Endometrial microvascular endothelial cells (primary cell): ENCODE data around the gene RSPO1. TPM values are rescaled to one million over a fixed set of nuclear protein-coding genes. Genes with fewer than 3 reads are reported as not detected.
"Not testable (repeated sequence)": the region's sequence is repeated elsewhere in the genome, so short reads cannot be mapped to it uniquely, and the experiment has no call there.

Source experiments
- in situ Hi-C: cut with HindIII; loops from 2 replicates; pipeline ENCODE4 v1.10.0; 2017; ENCODE audit warnings: low sequenced_read_pairs, low pct_unique_long_range_greater_than_20kb; ENCODE audit errors: inconsistent ontology term
- total RNA-seq: library from RNA; depleted of rRNA; stranded (reverse); fragments of >200 nt; gene quantifications from one replicate; pipeline ENCODE4 v1.2.3, GENCODE V29; 2015; ENCODE audit errors: inconsistent ontology term

RSPO1 gene, protein sequence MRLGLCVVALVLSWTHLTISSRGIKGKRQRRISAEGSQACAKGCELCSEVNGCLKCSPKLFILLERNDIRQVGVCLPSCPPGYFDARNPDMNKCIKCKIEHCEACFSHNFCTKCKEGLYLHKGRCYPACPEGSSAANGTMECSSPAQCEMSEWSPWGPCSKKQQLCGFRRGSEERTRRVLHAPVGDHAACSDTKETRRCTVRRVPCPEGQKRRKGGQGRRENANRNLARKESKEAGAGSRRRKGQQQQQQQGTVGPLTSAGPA
- total RNA-seq, result not detected

DNA sequence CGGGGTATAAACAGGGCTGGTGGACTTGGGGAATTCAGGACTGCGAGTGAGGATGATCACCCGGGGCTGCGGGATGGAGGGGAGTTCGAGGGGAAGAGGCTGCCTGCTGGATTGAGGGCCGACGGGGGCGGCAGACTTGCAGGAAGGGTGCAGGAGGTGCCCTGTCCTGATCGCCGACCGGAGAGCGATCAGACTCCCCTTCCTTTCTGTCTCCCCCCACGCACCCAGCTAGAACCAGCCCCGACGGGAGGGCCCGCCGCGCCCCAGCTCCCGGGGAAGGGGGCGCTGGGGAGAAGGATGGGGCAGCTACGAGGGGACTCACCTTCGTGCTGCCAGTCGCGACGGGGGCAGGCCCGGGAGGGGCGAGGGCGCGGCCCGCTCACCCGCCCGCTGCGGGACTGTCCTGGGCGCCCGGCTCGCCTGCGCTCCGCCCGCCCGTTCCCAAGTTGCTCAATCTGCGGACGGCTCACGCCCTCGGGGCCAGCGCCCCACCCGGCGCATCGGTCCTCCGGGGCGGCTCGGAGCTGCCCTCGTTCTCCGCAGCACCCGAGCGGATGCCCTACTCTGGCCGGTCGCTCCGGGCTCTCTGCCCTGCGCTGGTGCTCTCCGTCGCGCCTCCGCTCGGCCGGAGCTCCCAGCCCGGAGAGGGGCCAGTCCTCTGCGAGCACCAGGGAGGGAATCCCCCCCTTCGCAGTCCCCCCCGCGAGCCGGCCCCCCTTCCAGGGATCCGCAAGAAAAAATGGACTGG is at the start of gene RSPO1:
TSS of gene RSPO1 (minus strand) at position 649 of the 748 bp plus-strand sequence. CDS start 5,231 bp downstream, outside the sequence.
- in situ Hi-C loops, result no loop called here

DNA sequence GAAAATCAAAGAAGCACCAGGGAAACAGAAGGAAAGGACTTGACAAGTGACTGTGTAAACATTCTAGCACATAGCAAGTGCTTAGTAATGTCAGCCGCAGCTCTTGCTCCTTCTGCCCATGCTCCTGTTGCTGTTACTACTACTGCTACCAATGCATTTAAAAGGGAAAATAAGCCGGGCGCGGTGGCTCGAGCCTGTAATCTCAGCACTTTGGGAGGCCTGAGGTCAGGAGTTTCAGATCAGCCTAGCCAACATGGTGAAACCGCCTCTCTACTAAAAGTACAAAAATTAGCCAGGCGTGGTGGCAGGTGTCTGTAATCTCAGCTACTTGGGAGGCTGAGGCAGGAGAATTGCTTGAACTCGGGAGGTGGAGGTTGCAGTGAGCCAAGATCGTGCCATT is 49.5 kb upstream of the RSPO1 start:
- in situ Hi-C loops, result not testable (repeated sequence)

DNA sequence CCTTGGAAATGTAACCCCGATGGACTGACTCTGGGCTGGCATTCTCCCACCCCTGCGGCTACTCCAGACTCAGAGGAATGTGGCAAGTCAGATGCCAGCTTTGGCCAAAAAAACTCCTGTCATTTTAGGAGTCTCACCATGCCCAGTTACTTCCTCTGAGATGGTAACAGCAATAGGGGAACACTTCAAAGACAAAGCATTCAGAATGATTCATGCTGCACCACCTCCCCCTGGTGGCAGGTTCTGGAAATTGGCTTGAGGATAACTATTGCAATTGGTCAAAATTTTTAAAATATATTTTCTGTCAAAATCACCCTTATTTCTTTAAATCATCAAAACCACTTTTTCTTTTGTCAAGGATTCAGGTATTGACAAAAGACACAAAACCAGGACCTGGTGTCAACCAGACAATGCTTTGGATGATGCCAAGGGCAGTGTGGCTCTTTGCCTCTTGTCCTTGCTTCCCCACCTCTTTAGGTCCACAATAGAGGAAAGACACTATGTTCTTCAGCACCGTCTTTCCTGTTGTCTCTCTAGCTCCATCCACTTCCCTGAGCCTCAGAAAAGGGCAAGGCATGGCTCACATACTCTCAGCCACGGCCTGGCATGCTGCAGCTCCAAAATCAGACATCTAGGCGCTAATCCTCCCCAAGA is 47.8 kb upstream of the RSPO1 start:
- in situ Hi-C loops, result no loop called here

DNA sequence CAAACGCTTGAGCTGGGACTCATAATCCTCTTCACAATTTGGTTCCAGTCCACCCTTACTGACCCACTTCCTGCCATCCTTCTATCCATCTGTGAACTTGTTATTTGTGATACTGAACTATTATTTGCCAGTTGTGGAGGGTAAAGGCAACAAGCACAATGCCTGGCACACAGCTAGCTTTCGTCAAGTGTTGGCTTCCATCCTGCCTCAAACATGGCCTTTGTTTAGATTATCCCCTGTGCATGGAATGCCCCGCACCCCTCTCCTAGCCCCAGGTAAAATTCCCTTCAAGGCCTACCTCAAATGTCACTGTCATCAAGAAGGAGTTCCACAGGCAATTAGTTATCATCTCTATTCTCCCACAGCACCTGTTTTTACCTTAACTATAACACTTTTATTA is 46.2 kb upstream of the RSPO1 start:
- in situ Hi-C loops, result no loop called here

DNA sequence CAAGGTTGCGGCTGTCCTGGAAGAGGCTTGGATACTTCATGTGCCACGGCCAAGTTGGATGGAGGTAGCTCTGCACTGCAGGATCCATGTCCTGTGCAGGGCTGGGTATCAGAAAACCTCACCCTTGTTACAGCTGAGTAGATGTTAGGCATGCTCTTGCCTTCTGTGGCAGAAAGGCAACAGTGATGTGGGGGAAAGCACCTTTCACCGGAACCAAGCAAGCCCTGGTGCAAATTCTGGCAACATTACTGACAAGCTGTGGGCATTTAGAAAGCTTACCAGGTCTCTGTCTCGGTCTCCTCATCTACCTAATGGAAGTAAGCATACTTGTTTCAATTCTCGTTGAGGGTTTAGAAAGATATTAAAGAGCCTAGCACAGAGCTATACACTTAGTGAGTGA is 43.1 kb upstream of the RSPO1 start:
- in situ Hi-C loops, result no loop called here

DNA sequence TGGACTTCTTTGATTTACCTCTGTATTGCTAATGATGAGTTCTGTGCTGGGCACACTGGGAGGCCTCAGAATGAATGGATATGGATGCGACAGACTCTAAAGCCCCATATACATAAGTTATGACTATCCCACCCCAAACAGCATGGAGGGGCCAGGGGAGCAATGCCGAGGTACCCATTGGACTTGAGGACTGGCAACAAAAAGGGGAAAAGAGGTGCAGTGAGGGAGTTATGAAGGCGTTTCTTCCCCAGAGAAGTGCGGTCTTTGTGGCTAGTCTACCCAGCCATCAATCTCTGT is 42.4 kb upstream of the RSPO1 start:
- in situ Hi-C loops, result no loop called here

DNA sequence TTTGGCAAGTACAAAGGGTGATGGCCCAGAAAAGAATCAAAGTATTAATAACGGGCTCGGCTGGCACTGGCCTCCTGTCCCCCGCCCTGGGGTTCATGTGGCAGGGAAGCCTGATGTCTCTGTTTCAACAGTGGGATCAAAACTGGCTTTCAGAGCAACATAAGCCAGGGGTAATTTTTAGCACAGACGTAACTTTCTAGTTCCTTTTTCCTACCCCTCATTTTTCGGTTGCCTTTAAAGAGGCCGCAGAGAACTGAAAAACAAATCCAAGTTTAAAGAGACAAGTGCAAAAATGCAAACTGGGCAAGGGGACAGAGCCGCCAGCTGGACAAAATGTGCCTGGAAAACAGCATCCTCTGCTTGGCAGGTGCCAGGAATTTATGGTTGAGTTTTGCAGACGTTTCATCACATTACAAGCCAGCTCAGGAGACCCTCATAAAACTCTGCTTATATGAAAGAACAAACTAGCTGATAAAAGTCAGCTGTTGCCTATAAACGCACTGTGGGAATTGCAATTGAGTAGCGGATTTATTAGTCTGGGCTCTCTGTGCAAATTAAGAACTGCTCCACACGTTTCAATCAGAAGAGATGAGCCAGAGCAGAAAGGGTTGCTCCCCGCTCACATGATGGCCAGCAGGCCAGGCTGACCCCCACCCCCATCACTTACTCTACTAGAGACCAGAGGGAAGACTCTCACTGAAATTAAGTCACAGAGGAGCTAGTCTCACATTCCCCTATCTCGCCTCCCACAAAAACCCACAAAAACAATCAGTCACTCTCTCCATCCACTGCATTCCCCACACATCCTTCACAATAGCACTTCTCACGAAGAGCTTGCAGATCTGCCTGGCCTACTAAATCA is 41.8 kb upstream of the RSPO1 start:
- in situ Hi-C loops, result no loop called here

DNA sequence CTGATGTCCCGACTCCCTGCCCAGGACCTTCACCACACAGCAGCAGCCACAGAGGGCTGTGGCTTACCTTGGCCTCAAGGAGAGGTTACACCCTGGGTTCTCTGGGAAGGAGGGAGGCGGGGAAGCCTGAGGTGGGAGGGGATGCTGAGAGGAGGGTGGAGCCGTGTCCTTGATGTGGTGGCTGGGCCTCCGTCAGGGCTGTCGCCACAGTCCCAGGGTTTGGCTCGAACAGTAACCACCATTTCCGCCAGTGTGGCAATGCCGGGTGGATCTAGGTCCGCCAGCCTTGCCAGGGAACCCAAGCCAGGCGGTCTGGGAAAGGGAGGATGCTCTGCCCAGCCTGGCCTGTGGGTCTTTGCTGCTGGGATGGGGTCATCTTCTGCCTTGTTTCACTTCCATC is 39.2 kb upstream of the RSPO1 start:
- in situ Hi-C loops, result no loop called here

DNA sequence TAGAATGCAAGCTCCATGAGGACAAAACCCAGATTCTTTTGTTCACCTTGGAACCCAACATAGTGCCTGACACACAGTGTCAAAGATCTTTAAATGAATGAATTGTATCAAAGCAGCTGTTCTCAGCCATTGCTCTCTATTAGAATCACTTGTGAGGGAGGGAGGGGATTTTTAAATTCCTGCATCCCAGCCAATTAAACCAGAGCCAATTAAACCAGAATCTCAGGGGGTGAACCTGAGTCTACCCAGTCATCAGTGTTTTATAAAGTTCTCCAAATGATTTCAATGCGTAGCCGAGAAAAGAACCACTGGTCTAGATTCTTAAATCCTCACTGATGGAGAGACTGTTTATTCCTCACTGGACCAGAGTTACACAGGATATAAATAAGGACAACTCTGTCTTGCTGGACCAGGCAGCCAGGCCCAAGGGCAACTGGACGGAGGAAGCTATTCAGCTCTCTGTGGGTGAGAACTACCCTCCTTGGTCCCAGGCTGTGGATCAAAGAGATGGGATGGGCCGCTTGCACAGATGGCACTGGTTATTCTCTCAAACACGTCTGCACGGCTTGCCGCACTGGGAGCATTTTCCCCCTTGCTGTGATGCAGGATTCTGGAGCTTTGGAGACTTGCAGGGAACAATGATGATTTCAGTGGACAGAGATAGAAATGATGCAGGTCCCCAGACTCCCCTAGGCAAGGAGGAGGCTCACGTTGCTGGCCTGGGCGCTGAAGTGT is 37.6 kb upstream of the RSPO1 start:
- in situ Hi-C loops, result no loop called here

DNA sequence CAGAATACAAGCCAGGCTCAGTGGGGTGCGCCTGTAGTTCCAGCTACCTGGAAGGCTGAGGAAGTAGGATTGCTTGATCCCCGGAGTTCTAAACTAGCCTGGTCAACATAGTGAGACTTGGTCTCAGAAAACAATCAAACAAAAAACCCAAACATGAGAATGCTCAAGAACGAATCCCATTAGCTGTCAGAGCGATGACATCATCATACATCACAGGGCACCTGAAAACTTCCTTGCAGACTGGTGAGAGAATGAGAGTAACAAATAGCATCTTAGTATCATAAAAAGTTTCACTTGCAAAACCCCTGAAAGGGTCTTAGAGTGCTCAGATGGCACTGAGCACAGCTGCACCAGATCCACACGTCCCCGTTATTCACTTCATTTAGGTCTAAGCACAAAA is 36.6 kb upstream of the RSPO1 start:
- in situ Hi-C loops, result no loop called here

DNA sequence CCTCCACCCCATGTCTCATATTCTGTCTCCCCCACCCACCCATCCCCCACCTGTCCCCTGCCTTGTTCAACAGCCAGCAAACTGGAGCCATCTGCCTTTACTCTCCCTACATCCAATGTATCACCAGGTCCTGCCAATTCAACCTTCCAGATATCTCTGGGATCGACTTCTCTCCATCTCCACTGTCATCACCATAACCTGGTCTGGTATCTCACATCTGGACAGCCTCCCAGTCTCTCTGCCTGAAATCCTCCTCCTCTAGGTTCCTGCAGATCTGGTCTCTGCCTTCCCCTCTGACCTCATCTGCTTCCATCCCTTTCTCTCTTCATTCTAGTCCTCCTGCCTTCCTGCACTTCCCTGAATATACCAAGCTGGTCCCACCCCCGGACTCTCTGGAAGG is 35.4 kb upstream of the RSPO1 start:
- in situ Hi-C loops, result no loop called here

DNA sequence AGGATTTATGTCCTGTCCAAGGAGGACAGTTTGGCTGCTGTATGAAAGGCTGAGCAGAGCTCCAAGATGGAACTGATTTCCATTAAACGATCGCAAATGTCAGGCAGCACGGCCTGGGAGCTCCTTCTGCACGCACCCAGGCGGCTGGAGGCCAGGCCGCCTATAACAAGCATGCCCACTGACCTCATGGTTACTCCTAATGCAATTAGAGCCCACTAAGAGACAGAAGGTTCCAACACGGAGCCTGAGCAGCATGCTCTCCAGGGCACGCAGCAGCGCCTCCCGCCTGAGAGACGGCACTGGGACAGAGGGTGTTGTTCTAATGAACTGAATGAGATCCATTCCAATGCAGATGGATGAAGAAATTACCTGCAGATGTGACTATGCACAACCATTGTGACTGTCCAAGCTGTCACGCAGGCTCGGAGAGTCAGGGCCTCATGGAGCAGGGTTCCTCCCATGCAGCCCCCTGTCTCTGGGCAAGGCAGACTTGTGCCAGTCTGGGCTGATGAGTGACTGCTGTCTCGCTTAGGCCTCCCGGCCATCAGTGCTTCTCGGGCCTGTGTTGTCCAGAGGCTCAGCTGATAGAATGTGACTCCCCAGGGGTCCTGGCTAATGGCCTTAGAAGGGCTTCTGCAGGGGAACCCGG is 32.5 kb upstream of the RSPO1 start:
- in situ Hi-C loops, result no loop called here

DNA sequence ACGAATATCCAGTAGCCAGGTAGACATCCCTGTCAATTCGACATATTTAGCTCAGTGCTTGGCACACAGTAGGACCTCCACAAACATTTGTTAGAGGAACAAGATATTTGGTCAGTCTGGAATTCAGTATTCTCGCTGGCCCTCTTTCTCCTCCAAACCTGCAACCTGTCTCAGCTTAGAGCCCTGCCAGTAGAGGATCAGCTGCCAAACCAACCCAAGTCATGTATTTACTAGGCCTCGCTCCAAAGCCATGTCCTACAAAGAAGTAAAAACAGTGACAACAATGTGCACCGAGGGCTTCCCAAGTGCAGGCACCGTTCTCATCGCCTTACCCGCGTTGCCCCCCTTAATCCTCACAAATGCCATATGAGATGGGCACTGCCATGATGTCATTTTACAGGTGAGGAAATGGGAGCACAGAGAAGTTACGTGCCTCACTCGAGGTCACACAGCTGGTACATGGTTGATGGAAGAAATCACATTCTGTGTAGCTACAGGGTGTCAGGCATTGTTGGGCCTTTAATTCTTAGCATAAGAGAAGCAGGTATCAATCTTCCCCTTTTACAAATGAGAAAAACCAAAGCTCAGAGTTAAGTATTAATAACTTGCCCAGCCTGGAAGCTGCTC is 31.7 kb upstream of the RSPO1 start:
- in situ Hi-C loops, result no loop called here

DNA sequence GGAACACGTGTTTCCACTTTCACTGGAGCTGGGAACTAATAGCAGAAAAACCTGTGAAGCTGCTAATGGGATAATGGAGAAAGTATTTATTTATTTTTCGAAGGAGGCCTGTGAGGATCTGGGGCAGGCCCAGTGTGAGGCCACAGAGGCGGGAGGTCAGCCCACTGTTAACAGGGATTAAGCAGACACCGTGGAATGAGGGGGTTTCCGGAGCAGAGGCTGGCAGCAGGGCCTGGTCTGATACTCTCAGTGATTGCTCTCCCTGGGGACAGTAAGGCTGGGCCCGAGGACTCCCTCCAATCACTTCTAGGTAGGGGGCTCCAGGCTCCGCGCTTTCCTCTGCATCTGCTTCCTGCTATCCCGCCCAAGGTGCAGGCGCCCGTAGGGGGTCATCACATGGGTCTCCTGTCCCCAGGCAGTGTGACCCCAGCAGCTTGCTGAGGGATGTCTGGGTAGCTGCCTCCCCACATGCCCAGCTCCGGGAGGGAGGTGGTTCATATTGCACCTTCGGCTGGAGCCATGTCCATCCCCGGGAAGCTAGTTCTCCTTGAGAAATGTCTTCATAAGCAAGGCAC is 28.8 kb upstream of the RSPO1 start:
- in situ Hi-C loops, result no loop called here

DNA sequence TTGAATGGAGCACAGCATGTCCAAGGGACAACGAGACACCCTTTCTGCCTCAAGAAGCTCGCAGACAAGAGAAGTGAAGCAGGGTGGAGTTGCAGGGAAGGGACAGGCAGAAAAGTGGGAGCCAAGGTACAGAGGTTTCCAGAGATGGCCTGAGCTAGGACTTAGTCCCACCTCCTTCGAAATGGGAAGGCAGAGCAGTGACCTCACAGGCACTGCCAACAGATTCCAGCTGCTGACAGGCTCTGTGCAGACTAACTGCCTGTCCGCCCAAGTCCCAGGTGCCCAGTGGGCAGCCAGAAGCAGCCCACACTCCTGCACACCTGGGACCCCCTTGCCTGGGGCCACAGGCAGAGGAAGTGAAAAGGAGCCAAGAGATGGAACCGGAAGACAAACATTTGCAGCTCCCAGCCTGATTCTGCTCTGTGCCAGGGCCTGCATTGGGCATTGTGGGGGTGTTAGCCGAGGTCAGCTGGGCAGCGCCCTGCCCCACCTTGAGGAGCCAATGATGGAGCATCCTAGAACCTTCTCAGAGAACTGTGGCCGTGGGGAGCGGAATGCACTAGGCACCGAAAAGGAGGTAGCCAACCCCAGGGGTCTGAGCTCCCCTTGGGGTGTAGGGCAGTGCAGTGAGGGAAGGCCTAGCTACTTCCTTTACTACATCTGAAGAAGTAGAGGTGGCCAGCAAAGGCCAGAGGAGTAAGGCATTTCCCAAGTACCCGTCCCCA is 27.5 kb upstream of the RSPO1 start:
- in situ Hi-C loops, result no loop called here

DNA sequence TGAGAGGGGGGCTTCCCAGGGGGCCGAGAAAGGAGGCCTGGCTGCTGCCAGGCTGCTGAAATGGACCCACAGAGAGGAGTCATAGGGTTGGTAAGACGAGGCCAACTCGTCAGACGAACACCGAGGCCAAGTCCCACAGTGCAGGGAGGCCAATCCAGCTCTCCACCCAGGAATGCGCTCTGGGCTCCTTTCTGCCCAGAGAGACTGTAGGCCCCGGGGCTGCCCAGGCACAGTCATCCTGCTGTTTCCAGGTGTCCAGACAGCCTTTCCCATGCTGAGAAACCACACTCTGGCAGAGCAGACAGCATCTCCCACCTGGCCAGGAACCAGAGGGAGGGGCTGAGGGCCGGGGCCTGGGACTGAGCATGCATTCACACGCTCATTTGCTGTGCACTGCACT is 26.7 kb upstream of the RSPO1 start:
- in situ Hi-C loops, result no loop called here

DNA sequence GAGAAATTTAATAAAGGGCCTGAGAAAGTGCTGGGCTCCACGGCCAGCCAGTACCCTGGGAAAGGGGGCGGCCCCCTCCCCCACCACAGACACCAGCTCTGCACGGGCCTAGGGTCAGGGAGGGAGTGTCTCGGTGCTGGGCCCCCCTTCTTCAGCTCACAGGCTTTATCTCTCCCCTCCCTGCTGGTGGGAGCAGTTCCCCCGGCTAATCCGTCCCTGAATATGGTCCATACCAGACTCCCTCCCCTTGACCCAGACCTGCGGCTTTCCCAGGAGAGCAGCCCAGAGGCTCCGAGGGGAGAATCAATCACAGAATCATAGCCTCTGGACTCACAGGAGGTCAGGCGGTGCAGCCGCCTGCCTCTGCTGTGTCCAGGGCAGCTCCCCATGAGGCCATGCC is 26.0 kb upstream of the RSPO1 start:
- in situ Hi-C loops, result no loop called here
